Hematopoietic multipotent progenitor cell treated with erythropoietin and hydrocortisone succinate and interleukin-3 and kit ligand, for 17 days (in vitro differentiated cells): ENCODE results near the gene STAG2.
"Not testable (repeated sequence)": the region's sequence is repeated elsewhere in the genome, so short reads cannot be mapped to it uniquely, and the experiment has no call there.

Experiments
- DNase-seq: peaks from one replicate; pipeline ENCODE4 v3.0.0-alpha.2; 2015; ENCODE audit warnings: low spot score

Gene STAG2

DNA sequence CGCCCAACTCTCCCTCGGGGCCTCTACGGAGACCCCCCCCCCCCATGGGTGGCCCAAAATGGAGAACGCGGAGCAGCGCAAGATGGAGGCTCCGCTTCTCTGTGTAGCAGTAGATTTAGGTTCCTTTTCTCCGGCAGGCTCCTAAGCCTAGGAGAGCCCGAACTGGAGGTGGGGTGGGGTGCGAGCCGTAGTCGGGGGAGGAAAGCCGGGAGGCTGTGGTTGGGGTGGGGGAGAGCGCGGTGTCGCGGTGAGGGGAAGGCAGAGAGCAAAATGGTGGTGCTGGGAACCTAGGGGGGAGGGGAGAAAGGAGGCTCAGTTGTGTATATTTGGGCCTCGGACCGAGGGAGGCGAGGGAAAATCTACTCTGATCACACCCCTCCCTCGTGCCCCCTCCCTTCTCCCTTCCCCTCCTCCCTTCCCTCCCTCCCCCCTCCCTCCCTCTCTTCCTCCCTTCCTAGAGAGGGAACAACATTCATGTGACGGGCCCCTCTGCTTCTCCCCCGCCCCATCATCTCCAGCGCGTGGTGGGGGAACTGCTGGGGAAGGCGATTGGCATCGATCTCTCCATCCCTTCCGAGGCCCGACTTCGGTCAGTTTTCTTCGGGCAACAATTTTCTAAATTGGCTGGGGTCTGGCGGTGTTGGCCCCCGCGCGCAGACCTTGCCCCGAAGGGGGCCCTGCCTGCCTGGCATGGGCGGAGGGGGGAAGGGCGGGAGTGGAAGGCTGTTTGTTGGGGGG is at the start of gene STAG2:
TSS of gene STAG2 (plus strand) at position 439 of the 738 bp plus-strand sequence. CDS start 60,922 bp downstream, outside the sequence.
- peak; percentile 81 for DNase-seq

DNA sequence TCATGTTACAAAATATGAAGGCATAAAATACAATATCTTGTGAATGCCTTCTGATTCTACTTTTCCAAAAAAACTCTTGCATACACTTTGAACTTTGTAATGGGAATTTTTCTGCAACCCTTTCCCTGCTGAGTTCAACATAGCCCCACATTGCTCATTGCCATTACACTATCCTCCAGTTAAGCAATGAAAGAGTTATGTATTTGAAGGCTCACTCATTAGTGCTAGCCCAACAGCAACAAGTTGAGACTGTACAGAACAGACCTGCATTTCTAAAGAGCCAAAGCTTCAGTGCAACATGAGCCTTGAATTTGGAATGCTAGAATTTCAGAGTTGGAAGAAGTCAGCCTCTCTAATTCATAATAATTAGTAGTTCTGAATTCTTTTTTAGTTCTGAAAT is 44.4 kb upstream of the STAG2 start:
- no peak for DNase-seq

DNA sequence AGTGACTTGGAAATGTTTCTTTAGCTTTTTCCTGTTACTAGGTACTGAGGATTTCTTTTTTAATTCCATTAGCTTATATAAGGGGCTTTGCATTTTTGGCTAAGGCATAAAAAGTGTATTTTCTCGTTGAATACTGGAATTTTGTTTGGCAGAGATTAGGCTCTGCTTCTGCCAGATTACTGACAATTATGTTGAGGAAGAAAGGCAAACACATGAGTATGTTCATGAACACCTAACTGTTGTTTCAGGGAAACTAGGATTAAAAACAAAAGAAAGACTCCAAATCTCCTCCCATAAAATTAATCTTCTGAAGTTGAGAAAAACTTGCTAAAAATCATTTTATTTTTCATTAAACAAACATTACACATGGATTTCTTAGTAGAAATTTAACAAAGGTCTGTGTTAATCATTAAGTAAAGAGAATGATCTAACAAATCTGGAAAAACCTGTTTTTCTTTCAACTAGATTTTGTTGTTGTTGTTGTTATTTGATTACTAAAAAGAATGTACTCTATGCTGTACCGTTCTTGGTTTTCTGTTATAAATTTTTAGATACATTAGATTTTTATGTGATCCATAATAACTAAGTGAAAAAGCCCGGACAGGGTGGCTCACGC is 43.3 kb upstream of the STAG2 start:
- DNase-seq: no peak

DNA sequence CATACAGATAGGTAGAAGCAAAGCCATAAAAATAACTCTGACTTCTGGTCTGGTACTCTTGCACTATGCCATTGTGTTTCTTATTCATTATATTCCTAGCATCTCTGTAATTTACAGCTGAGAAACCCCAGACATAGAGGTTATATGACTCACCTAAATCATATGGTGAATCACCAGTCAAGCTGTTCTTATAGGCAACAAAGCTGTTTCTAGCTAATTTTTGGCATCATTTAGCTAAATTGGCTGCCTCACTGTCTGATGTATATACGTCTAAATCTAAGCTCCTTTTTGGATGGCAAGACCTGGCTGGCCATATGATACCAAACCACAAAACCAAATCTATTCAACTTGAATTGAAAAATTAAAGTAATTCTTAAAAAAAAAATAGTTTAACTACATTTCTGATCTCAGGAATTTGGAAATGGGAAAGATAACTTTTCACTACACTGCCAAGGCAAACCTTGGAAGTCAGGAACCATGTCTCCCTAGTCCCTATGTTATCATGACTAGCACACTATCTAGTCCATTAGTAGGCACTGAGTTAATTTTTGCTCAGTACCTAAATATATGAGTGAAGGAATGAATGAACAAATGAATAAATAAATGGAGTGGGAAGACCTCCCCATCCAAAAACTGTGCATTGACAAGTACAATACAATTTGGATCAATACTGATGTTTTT is 41.3 kb upstream of the STAG2 start:
- DNase-seq: no peak

DNA sequence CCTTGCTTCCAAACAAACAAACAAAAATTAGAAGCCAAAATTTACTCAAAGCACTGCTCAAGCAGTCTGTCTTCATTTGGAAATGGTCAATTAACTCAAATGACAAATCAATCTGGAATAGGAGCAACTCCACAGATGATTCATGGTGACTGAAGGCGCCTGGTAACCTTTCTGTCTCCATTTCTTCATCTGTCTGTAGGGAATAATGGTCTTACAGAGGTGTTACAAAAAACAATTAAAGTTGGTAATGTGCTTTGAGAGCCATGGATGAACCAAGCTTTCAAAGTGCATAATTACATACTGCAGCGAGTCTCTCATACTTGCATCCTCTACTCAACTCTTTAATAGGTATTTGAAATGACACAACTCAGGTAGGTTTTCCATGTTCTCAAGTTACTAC is 38.3 kb upstream of the STAG2 start:
- no peak for DNase-seq

DNA sequence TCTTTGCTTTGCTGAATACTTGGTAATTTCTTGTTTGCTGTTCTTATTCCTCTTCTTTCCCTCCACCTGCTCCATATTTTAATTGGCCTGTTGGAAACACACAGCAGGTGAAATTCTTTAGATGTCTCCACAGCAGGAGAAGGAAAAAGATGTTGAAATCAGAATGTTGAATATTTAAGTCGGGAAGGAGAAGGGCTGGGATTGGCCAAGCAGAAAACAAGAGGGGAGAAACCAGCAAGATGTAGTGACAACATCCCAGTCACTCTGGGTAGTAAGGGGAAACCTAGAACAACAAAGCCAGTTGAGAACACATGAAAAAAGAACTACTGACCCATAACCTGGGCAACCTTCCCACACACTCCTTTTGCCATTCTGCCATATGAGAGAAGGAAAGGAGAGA is 37.3 kb upstream of the STAG2 start:
- no peak for DNase-seq

DNA sequence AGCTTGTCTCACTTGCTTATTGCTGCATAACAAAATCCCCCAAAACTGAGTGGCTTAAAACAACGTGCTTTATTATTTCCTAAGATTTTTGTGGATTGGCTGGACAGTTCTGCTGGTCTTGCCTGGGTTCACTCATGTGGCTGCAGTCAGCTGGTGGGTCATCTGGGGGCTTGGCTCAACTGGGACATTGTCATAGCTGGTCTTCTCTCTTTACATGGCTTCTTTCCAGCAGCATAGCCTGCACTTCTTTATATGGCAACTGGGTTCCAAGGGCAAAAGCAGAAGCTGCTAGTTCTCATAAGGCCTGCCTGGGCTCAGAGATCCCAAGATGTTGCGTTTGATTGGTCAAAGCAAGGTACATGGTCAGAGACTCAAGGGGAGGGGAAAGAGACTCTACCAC is 33.7 kb upstream of the STAG2 start:
- no peak for DNase-seq

DNA sequence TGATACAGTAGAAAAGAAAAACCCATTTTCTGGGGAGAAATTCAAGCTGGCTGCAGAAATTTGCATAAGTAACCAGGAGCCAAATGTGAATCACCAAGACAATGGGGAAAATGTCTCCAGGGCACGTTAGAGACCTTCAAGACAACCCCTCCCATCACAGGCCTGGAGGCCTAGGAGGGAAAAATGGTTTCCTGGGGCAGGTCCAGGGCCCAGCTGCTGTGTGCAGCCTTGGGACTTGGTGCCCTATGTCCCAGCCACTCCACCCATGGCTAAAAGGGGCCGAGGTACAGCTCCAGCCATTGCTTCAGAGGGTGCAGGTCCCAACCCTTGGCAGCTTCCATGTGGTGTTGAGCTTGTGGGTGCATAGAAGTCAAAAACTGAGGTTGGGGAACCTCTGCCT is 29.5 kb upstream of the STAG2 start:
- DNase-seq: not testable (repeated sequence)

DNA sequence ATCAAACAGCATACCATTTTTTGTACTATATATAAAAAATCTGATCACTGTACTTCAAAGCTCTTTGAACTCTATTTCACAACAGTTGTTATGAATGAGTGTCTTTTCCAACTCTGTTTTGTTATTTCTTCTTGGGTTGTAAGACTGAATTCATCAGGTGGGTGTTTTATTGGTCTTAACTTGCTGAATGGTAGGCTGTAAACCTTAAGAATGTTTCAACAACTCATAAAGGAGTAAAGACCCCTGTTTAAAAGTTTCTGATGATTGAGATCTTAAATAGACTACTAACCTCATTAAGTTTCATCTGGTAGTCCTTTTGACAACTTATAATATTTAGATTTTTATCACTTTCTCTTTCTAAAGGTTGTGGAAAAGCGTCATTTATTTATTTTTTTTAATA is 18.4 kb upstream of the STAG2 start:
- no peak for DNase-seq

DNA sequence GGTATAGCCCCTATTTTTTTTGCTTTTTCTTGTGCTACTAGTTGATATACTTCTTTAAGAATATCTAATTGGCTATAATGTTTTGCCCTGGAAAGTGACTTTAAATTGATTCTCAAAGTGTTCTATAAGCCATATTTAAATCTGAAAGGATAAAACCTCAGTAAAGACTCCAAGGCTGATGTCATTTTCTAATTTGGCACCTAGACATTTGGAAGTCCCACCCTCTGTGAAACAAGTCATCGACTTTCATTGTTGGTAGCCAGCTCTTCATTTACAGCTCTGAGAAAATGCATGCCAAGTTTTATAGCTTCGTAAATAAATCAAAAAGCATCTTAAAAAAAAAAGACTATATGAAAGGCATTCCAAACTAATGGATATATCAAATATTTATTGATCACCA is 18.0 kb upstream of the STAG2 start:
- DNase-seq: no peak

DNA sequence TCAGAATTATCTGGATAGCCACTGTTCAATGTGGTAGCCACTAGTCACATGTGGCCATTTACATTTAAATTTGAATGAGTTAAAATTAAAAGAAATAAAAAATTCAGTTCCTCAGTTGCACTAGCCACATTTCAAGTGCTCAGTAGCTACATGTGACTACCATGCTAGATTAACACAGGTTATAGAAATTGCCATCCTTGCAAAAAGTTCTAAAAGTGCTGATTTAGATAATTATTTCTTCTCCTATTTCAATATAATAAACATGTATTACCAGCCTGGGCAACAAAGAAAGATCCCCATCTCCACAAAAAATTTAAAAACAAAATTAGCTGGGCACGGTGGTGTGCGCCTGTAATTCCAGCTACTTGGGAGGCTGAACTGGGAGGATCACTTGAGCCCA is 11.7 kb upstream of the STAG2 start:
- DNase-seq: no peak

DNA sequence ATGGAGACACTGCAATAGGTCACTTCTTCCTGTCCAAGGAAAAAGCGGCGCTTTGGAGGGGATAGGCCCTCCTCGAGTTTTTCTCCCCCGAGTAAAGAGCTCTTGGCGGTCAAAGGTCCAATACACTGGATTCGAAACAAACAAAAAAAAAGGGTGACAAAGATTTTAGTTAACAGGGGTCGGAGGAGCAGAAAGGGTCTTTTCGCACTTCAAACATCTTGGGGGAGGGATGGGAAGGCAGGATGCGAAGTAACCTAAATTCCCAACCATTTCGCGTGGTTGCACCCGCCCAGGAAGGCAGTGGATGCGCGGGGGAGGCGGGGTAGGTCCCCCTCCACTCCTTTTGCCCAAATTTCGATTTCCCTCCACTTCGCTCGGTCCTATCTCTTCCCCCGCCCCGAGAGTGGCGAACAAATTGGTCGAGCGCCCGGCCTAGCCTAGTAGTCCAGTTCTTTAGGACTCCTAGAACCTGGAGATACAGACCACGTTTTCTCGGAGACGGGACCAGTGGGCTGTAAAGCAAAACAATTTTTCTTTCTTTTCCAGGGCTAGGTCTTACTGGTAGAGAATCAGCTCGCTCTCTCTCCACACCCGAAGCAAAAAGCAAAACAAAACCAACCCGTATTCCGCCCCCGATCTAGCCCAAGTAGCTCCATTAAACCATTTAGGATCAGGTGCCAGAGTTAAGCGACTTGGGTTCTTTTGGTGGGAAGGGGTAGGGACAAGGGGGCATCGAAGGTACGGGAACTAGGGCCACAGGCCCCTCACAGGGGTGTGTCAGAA is 2.0 kb upstream of the STAG2 start:
- peak; percentile 70 for DNase-seq

DNA sequence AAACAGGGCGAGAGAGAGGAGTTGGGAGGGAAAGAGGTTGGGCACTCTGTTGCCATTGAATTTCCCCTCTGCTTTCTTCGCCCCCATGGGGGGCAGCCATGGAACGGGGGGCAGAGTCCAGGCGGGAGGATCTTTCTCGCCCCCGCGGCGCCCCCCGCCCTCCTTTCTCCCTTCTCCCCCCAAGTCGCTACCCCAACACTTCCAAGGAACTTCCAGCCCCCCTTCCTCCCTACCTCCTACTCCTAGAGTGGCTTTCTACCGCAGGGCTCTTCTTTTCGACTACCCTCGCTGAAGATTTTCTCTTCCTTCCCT is 594 bp upstream of the STAG2 start:
- no peak for DNase-seq

DNA sequence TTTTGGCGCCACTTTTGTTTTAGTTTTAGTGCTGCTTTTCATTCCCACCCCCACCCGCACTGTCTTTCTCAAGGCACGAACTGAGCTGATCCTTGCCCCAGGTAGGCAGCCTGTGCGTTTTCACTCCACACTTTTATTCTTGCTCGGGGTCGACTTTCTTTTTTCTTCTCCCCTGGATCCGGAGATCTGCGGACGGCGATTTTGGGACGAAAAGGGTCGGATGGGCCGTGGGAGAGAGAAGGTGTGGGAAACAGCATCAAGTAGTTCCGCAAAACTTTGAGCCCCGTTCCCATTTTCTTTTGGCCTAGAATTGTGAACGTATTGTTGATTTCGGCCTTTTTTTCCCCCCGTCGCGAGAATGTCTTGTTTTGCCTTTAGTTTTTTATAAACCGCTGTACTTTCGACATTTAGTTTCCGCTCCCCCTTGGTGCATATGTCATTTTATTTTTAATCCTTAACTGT is 531 bp downstream of the STAG2 start:
- peak; percentile 66 for DNase-seq

DNA sequence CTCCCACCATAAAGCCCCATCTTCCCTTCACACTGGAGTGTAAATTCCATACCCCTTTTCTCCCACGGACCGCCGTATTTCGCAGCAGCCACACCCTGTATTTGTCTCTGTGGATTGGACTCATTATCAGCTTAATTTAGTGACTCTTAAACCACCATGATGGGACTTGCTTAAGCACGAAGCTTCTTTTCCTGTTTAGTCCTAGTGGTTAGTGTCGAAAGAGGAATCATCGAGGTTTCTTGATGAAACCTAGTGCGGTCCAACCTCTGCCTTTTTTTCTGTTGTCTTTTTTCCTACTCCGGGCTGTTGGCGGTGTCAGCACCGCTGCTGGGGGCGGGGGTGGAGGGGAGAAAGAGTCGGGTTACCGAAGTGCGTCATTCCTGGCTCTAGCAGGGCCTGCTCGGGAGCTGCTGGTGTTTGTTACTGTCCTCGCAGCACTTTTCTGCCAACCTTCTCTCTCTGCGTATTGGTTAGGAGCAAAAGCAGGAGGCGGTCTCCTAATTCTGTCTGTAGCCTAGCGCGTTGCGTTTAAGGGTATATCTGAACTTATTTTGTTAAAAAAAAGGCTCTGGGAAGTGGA is 1.4 kb downstream of the STAG2 start:
- peak; percentile 89 for DNase-seq

DNA sequence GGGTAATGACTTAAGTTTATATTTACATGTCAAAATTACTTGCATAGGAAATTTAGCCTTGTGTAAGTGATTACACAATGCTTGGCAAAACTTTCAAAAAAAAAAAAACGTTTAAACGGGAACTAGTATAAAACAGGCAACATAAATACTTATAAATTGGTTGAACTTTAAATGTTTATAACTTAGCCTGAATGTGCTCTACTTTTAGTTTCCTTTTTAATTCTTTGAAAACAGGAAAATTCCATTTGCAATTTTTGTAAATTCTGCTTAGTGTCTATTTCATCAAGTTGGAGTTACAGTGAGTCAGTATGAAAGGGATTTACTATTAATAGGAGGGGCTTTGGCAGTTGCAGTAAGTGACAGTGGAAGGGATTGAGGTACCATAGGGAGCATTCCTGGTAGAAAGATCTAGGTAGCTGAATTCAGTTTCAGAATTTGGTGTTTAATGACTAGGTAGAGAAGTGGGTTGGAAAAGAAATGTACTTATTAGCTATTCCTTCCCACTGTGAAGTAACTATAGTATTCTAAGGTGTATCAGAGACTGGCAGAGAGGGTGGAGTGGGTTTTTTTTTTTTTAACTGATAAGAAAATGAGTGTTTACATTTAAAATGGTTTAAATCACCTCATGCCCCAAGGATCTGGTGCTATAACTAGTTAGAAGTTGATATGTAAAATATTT is 2.8 kb downstream of the STAG2 start:
- DNase-seq: peak; percentile 69

DNA sequence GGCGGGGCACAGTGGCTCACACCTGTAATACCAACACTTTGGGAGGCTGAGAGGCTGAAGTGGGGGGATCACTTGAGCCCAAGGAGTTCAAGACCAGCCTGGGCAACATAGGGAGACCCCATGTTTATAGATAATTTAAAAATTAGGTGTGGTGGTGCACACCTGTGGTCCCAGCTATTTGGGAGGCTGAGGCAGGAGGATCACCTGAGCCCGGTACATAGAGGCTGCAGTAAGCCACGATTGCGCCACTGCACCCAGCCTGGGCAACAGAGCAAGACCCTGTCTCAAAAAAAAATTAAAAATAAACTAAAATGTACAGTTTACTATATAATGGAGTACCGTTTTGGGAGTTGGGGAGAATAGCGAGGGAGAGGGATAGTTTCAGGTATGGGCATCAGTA is 4.2 kb downstream of the STAG2 start:
- no peak for DNase-seq

DNA sequence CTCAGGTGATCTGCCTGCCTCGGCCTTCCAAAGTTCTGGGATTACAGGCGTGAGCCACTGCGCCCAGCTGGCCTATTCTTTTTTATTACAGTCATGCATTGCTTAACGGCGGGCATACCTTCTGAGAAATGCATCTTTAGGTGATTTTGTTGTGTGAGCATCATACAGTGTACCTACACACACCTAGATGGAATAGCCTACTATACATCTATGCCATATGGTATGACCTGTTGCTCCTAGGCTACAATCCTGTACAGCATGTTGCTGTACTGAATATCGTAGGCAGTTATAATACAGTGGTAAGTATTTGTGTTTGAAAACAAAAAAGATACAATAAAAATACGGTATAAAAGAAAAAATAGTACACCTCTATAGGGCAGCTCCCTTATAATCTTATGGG is 6.0 kb downstream of the STAG2 start:
- DNase-seq: no peak

DNA sequence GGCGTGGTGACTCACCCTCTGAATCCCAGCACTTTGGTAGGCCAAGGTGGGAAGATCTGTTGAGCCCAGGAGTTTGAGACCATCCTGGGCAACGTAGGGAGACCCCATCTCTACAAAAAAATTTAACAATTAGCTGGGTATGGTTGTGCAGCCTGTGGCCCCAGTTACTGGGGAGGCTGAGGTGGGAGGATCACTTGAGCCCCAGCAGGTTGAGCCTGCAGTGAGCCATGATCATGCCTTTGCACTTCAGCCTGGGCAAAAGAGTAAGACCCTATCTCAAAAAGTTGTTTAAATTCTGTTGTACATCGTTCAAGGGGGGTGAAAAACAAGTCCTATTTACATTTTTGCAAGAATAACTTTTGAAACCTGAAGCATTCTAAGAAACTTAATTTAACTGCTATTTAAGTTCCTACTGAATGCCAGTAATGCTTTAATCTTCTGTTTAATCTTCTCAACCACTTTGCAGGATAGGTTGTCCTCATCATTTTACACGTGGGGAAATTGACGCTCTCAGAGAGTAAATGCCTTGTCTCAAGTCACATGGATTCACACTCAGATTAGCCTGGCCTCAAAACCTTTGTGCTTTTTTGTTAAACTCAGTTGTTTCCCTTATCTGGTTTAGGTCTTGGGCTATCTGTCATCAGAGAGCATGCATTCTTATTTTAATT is 7.0 kb downstream of the STAG2 start:
- no peak for DNase-seq

DNA sequence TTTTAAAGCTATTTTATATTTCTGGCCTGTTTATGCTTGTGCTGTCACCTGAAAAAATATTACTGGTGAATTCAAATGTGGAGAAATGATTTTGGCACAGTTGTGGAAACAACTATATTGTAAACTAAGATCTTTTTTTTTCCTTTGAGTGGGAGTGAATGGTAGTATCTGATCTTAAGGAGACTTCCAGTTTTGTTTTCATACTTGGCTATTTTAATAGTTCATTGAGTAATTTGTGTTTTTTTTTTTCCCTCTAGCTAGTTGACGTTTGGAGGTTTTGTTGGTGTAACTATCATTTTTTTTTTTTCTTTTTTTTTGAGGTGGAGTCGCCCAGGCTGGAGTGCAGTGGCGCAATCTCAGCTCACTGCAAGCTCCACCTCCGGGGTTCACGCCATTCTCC is 10.5 kb downstream of the STAG2 start:
- no peak for DNase-seq

DNA sequence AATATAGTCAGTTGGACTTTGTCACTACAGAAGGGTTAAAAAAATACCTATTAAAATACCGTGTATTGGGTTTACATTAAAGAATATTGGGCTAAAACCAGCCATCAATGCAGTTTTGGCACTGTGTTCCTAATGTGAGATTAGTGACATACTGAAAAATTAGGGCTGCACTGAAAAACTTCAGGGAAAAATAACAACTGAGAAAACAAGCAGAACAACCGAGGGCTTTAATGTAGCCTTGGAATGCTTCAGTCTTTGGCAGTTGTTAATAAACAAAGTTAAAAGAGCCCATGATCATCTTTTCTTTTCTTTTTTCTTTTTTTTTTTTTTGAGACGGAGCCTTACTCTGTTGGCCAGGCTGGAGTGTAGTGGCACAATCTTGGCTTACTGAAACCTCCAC is 12.4 kb downstream of the STAG2 start:
- no peak for DNase-seq
